DND-41 (cell line): ENCODE results near the gene VWA8.

Experiments
- EZH2 ChIP-seq: IDR thresholded peaks from 3 replicates; pipeline ENCODE4 v1.6.1; 2012; ENCODE audit warnings: borderline replicate concordance, low read depth, mild to moderate bottlenecking, moderate library complexity, low read length, inconsistent platforms; ENCODE audit not compliant: severe bottlenecking
- TF ChIP-seq, protein P1 (sequence below): IDR thresholded peaks from 2 replicates; pipeline ENCODE4 v1.5.1; 2012; ENCODE audit warnings: borderline replicate concordance, low read length, moderate library complexity, mild to moderate bottlenecking; ENCODE audit not compliant: poor library complexity, severe bottlenecking; ENCODE audit errors: extremely low read depth

DNA sequence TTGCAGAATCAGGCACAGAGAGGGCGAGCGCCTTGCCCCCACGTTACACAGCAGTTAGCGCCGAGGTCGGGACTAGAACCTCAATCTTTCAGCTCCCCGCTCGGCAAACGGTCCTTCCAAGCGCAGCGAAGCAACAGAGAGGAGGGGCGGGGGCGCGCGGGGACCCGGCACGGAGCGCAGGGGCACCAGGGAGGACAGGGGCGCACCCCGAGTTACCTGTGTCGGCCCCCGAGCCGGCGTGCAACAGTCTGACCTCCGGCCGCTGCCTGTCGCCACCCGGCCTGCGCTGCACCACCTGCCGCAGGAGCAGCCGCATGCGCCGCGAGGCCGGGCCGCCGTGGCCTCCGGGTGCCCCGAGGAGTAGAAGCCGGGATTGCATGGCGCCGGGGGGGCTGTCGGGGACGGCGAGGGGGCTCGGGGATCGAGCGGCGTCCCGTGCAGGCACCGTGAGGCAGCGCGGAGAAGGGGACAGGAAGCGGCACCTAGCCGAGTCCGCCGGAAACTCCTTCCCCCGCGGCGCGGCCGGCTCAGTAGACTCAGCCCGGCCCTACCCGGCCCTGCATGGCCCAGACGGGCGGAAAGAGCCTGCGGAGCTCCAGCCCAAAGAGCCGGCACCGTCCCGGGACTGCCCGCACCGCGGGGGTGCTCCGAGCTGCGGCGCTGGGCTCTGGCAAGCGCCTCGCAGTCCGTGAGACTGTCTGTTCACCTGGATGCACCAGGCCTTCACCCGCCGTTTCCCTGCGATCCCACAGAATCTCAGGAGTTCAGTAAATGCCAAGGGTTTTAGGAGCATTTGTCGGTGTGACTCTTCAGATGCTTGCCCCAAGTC, at the start of gene VWA8:
- TF ChIP-seq, protein P1, sequence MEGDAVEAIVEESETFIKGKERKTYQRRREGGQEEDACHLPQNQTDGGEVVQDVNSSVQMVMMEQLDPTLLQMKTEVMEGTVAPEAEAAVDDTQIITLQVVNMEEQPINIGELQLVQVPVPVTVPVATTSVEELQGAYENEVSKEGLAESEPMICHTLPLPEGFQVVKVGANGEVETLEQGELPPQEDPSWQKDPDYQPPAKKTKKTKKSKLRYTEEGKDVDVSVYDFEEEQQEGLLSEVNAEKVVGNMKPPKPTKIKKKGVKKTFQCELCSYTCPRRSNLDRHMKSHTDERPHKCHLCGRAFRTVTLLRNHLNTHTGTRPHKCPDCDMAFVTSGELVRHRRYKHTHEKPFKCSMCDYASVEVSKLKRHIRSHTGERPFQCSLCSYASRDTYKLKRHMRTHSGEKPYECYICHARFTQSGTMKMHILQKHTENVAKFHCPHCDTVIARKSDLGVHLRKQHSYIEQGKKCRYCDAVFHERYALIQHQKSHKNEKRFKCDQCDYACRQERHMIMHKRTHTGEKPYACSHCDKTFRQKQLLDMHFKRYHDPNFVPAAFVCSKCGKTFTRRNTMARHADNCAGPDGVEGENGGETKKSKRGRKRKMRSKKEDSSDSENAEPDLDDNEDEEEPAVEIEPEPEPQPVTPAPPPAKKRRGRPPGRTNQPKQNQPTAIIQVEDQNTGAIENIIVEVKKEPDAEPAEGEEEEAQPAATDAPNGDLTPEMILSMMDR, result no peak
- no peak for TF ChIP-seq EZH2
